GM10248 (cell line): Measurements from ENCODE around the gene JUN.
A peak's percentile ranks its signal among the peaks of the same experiment; 100 is the strongest.

ENCODE experiments used
- CTCF ChIA-PET: fragments of 300-600 bp; sonication (Branson Sonifier 250); formaldehyde crosslinking; extraction: SDS; loops from one replicate; lab custom pipeline; 2021; ENCODE audit warnings: antibody characterized with exemption; lab: Yijun Ruan, JAX
- POLR2A ChIA-PET: fragments of 350-650 bp; sonication (Branson Sonifier 250); formaldehyde crosslinking; extraction: SDS; loops from one replicate; lab custom pipeline; 2020; ENCODE audit warnings: antibody characterized with exemption; lab: Yijun Ruan, JAX
- DNase-seq: peaks from one replicate; pipeline ENCODE4 v3.0.0; 2012; ENCODE audit errors: extremely low spot score
- CTCF ChIP-seq: IDR thresholded peaks from 2 replicates; pipeline ENCODE4 v1.5.1; 2012; ENCODE audit warnings: mild to moderate bottlenecking, low read depth; ENCODE audit errors: extremely low read depth, missing control alignments, control extremely low read depth

Gene JUN

GRCh38 chr1:58781541-58782177, 2.2 kb downstream of the JUN start:
- POLR2A ChIA-PET = interaction anchor here (1.1 to 1.2 kb wide), 2 partner anchors 9 to 122 kb away, joined by 3 to 4 read pairs; no protein-coding TSS in a partner anchor
- TF ChIP-seq CTCF = peak; percentile 48
- peak; percentile 54 for DNase-seq
- CTCF ChIA-PET = interaction anchor here (0.6 to 1.9 kb wide), 4 partner anchors 15 to 73 kb away, joined by 3 to 5 read pairs (median 4); no protein-coding TSS in a partner anchor

- POLR2A ChIA-PET = interaction anchor here (1.1 to 1.2 kb wide), 2 partner anchors 9 to 122 kb away, joined by 3 to 4 read pairs; no protein-coding TSS in a partner anchor
- no peak for TF ChIP-seq CTCF
- DNase-seq = no peak
- CTCF ChIA-PET = interaction anchor here (0.6 to 1.9 kb wide), 5 partner anchors 11 to 74 kb away, joined by 3 to 5 read pairs (median 3); no protein-coding TSS in a partner anchor
Observed at GRCh38 chr1:58780836-58781452, 2.9 kb downstream of the JUN start.

GRCh38 chr1:58780411-58780810, 3.4 kb downstream of the JUN start:
- DNase-seq = no peak
- no peak for TF ChIP-seq CTCF
- ChIA-PET POLR2A (interaction anchor here (1.2 kb wide), 1 partner anchor 8 kb away, joined by 3 read pairs; no protein-coding TSS in a partner anchor), CTCF (interaction anchor here (0.9 to 1.6 kb wide), 2 partner anchors 10 to 26 kb away, joined by 3 read pairs; no protein-coding TSS in a partner anchor)

- no peak for DNase-seq
- ChIA-PET CTCF (interaction anchor here (0.9 to 2.4 kb wide), 5 partner anchors 10 to 919 kb away, joined by 3 to 8 read pairs (median 3); no protein-coding TSS in a partner anchor), POLR2A (interaction anchor here (0.7 kb wide), 2 partner anchors 36 to 189 kb away, joined by 3 read pairs; no protein-coding TSS in a partner anchor)
- TF ChIP-seq CTCF = no peak
Observed at GRCh38 chr1:58779801-58780382, 4.0 kb downstream of the JUN start.

GRCh38 chr1:58779059-58779754, 4.6 kb downstream of the JUN start:
- ChIA-PET CTCF (interaction anchor here (1.1 to 2.4 kb wide), 6 partner anchors 12 to 980 kb away, joined by 3 to 8 read pairs (median 3); no protein-coding TSS in a partner anchor), POLR2A (interaction anchor here (0.7 kb wide), 2 partner anchors 37 to 190 kb away, joined by 3 read pairs; no protein-coding TSS in a partner anchor)
- no peak for DNase-seq
- TF ChIP-seq CTCF = no peak
